Lower lobe of right lung (tissue), 2 donors: ENCODE results near the gene PURA. TPM values are rescaled to one million over a fixed set of nuclear protein-coding genes. Genes with fewer than 3 reads are reported as not detected.
A peak's percentile ranks its signal among the peaks of the same experiment; 100 is the strongest.

Experiments used
- ATAC-seq, 2 donors: fragments of 200-7000 bp; cut with Tn5 transposase; one replicate each; pipeline ENCODE4 v1.9.1; 2020 to 2022; ENCODE audit warnings: mild to moderate bottlenecking in 2 of 2, moderate library complexity in 2 of 2
- DNase-seq: peaks from one replicate; pipeline ENCODE4 v3.0.0-alpha.2; 2020
- H3K27ac ChIP-seq: fragments of 200-600 bp; one replicate; pipeline ENCODE4 v1.8.0; 2022
- H3K27me3 ChIP-seq: fragments of 200-600 bp; one replicate; pipeline ENCODE4 v1.8.0; 2022; ENCODE audit warnings: low read depth
- H3K36me3 ChIP-seq: fragments of 200-600 bp; one replicate; pipeline ENCODE4 v1.8.0; 2022; ENCODE audit warnings: mild to moderate bottlenecking
- H3K4me1 ChIP-seq: fragments of 200-600 bp; one replicate; pipeline ENCODE4 v1.8.0; 2022
- H3K4me3 ChIP-seq: fragments of 200-600 bp; one replicate; pipeline ENCODE4 v1.8.0; 2022; ENCODE audit warnings: mild to moderate bottlenecking
- H3K9me3 ChIP-seq: fragments of 200-600 bp; one replicate; pipeline ENCODE4 v1.8.0; 2022
- CTCF ChIP-seq: fragments of 200-600 bp; IDR thresholded peaks from one replicate; pipeline ENCODE4 v1.8.0; 2022; ENCODE audit warnings: antibody characterized with exemption, mild to moderate bottlenecking
- intact Hi-C: fragments of 100-400 bp; cut with DNase I; formaldehyde crosslinking; loops from one replicate; pipeline ENCODE4 v1.11.0; 2022
- total RNA-seq: library from RNA; stranded (reverse); fragmentation: NEBNext Ultra II Directional; extraction: Animal tissue kit (Norgen Biotek cat#: 25700); gene quantifications from one replicate; pipeline ENCODE4 v1.2.1, GENCODE V29; 2021
- donor health status: DM: no; HTN: yes; CAD: no; lungs with severe emphysema.

The PURA gene
- total RNA-seq, 1 donor from 2014 or later: 32.4 TPM

DNA sequence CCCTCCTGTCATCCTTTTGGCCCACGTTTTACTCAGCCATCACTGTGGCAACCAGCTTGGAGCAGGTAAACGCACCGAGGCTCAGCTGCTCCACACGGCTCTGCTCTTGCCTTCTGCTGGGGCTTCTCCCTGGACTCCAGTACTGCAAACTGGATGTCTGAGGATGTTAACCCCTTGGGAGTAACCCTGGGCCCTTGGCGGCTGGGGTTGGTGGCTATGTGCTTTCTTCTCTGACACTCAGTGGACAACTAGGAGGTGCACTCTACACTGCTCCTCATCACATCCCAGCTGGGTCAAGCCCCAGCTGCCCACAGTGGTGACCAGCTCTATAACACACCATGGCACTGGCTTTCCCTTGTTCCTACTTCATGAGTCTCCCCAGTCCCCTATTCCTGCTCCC lies 48.9 kb downstream of the PURA start:
- DNase-seq (no peak), ATAC-seq (no peak)
- Histone ChIP-seq H3K36me3 (no peaks in the 10 kb centered on the region), H3K27ac (no peak overlapping the region), H3K27me3 (no peaks in the 10 kb centered on the region), H3K9me3 (no peaks in the 10 kb centered on the region), H3K4me3 (no peak overlapping the region), H3K4me1 (peaks cover 32% of the 10 kb centered on the region)
- intact Hi-C loops: no loop called here
- no peak for TF ChIP-seq CTCF

DNA sequence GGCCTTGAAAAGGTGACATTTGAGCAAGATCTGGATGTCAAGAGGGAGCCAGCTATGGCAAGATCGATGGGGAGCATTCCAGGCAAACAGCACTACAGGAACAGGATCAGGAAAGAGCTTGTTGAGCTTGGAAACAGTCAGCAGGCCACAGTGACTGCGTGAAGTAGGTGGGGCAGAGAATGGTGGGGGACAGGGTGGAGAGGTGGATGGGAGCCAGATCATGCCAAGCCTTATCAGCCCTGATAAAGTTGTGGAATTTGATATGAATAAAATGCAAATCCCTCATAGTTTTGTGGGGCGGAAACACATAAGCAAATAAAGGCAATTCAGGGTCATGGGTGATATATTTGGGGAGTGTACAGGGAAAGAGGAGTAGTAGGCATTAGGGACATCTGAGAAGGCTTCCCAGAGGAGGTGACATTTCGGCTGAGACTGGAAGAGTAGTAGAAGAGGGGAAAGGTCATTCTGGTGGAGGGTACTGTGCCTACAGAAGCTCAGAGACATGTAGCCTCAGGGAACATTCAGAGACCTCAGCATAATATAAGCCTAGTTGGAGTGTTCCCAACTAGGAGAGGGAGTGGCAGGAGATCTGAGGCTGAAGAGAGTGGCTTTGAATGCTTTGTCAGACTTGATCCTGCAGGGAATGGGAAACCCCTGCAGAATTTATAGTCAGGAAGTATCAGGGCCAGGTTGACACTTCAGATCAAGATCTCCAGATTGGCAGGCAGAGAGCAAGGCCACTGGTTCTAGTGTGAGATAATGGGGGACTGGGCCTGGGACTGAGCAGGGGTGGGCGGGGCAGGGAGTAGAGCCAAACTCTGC lies 51.4 kb downstream of the PURA start:
- Histone ChIP-seq H3K36me3 (no peaks in the 10 kb centered on the region), H3K27ac (peak overlapping the region; percentile 68), H3K4me1 (peaks cover 32% of the 10 kb centered on the region), H3K4me3 (no peak overlapping the region), H3K27me3 (no peaks in the 10 kb centered on the region), H3K9me3 (no peaks in the 10 kb centered on the region)
- TF ChIP-seq CTCF: no peak
- DNase-seq (peak; percentile 61), ATAC-seq (peak; percentile 87 to 92)
- intact Hi-C loops: no loop called here

DNA sequence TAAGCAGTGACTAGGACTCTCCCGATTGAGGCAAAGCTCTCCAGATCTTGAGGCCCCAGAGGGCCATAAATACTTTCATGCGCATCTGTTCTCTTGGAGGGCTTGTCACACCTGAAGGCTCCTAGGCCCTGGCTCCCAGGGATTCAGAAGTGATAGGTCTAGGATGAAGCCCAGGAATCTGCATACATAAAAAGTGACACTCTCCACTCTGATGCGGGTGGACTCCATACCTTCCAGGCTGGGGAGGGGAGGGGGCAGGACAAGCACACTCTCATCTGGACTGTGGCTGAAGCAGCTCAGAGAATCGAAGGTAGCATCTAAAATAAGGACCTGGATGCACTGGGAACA lies 52.0 kb downstream of the PURA start:
- intact Hi-C loops: no loop called here
- Histone ChIP-seq H3K36me3 (no peaks in the 10 kb centered on the region), H3K27me3 (no peaks in the 10 kb centered on the region), H3K4me1 (peaks cover 32% of the 10 kb centered on the region), H3K27ac (peak overlapping the region; percentile 68), H3K4me3 (no peak overlapping the region), H3K9me3 (no peaks in the 10 kb centered on the region)
- ATAC-seq (no peak), DNase-seq (no peak)
- no peak for TF ChIP-seq CTCF

DNA sequence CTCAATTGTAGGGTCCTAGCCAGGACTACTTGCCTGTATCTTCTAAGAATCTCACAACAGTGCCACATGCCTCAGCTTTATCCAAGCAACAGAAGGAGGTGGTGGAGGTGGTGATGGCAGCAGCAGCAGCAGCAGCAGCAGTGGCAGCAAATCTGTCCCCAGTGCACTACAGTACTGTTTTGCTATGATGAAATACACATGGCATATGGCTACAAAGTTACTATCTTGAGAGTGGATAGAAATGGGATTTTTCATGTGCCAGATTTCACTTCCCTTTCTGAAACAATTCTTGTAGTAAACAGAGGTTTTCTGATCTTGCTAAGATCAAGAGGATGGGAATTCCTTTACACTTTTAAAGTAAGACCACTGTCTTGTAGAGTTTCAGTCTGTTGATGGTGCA lies 53.0 kb downstream of the PURA start:
- H3K9me3 ChIP-seq: no peaks in the 10 kb centered on the region
- no peaks in the 10 kb centered on the region for H3K36me3 ChIP-seq
- H3K4me3 ChIP-seq: no peak overlapping the region
- ATAC-seq: no peak
- H3K4me1 ChIP-seq: peaks cover 28% of the 10 kb centered on the region
- no peak for DNase-seq
- H3K27me3 ChIP-seq: no peaks in the 10 kb centered on the region
- TF ChIP-seq CTCF: no peak
- intact Hi-C loops: no loop called here
- no peak overlapping the region for H3K27ac ChIP-seq

DNA sequence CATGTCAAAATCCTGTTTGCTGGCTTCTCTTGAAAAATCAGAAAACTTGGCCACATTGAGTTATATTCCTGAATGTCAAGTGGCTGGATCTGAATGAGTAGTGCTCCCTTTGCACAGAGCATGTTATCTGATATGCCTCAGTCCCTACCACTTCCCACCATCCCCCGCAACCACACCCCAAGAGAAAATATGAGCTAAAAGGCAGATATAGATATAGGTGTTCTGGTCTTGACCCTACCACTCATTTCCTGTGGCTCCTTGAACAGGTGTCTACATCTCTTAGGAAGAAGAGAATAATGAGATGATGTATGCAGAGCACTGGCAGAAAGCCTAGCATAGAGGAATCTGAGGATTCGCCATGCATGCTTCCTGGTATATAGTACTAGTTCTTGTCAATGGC lies 54.5 kb downstream of the PURA start:
- no peaks in the 10 kb centered on the region for H3K9me3 ChIP-seq
- no peak for TF ChIP-seq CTCF
- intact Hi-C loops: no loop called here

More for the DNA sequence above, 54.5 kb downstream of the PURA start:
- DNase-seq (no peak), ATAC-seq (no peak)
- peaks cover 28% of the 10 kb centered on the region for H3K4me1 ChIP-seq
- H3K27ac ChIP-seq: no peak overlapping the region
- no peaks in the 10 kb centered on the region for H3K27me3 ChIP-seq
- H3K36me3 ChIP-seq: no peaks in the 10 kb centered on the region
- no peak overlapping the region for H3K4me3 ChIP-seq
